ENCODE measurements around the gene PKP4.

Gene PKP4

GRCh38 chr2:158579928-158580327 is 123.2 kb downstream of the PKP4 start:
- TF ChIP-seq CTCF (IDR thresholded peaks at IDR 0.05; ENCODE audit: low read depth, low read length), result no peak
- Histone ChIP-seq H3K9me3 (no peaks in the 10 kb centered on the region), H3K4me1 (no peaks in the 10 kb centered on the region), H3K27me3 (no peaks in the 10 kb centered on the region), H3K4me3 (ENCODE audit: low read depth, low read length) (no peak overlapping the region), H3K36me3 (no peaks in the 10 kb centered on the region)
- no peak for DNase-seq

- Histone ChIP-seq H3K27me3 (no peaks in the 10 kb centered on the region), H3K9me3 (no peaks in the 10 kb centered on the region), H3K36me3 (no peaks in the 10 kb centered on the region), H3K4me3 (ENCODE audit: low read depth, low read length) (no peak overlapping the region), H3K4me1 (no peaks in the 10 kb centered on the region)
- TF ChIP-seq CTCF (IDR thresholded peaks at IDR 0.05; ENCODE audit: low read depth, low read length), result no peak
- peak; percentile 11 for DNase-seq
These were observed 124.0 kb downstream of the PKP4 start for GRCh38 chr2:158580760-158581159.

- no peaks in the 10 kb centered on the region for H3K9me3 ChIP-seq
- no peaks in the 10 kb centered on the region for H3K27me3 ChIP-seq
- no peaks in the 10 kb centered on the region for H3K4me1 ChIP-seq
- no peak overlapping the region for H3K4me3 ChIP-seq (ENCODE audit: low read depth, low read length)
- TF ChIP-seq CTCF (IDR thresholded peaks at IDR 0.05; ENCODE audit: low read depth, low read length), result no peak
- DNase-seq, result no peak
- H3K36me3 ChIP-seq, result no peaks in the 10 kb centered on the region
These were observed 125.9 kb downstream of the PKP4 start for GRCh38 chr2:158582670-158583069.

- H3K27me3 ChIP-seq, result no peaks in the 10 kb centered on the region
- no peak for TF ChIP-seq CTCF (IDR thresholded peaks at IDR 0.05; ENCODE audit: low read depth, low read length)
- H3K36me3 ChIP-seq, result no peaks in the 10 kb centered on the region
- H3K4me1 ChIP-seq, result no peaks in the 10 kb centered on the region
- DNase-seq, result no peak
- no peaks in the 10 kb centered on the region for H3K9me3 ChIP-seq
- no peak overlapping the region for H3K4me3 ChIP-seq (ENCODE audit: low read depth, low read length)
These were observed 127.2 kb downstream of the PKP4 start for GRCh38 chr2:158583923-158584322.

- no peak for TF ChIP-seq CTCF (IDR thresholded peaks at IDR 0.05; ENCODE audit: low read depth, low read length)
- no peak for DNase-seq
- no peaks in the 10 kb centered on the region for H3K9me3 ChIP-seq
These were observed 129.7 kb downstream of the PKP4 start for GRCh38 chr2:158586491-158586890.

GRCh38 chr2:158589303-158589702 is 132.6 kb downstream of the PKP4 start:
- Histone ChIP-seq H3K27me3 (no peaks in the 10 kb centered on the region), H3K9me3 (no peaks in the 10 kb centered on the region), H3K4me1 (no peaks in the 10 kb centered on the region), H3K36me3 (no peaks in the 10 kb centered on the region), H3K4me3 (ENCODE audit: low read depth, low read length) (no peak overlapping the region)
- TF ChIP-seq CTCF (IDR thresholded peaks at IDR 0.05; ENCODE audit: low read depth, low read length), result no peak
- DNase-seq, result no peak

More at GRCh38 chr2:158586491-158586890, 129.7 kb downstream of the PKP4 start:
- H3K27me3 ChIP-seq, result no peaks in the 10 kb centered on the region
- no peak overlapping the region for H3K4me3 ChIP-seq (ENCODE audit: low read depth, low read length)
- H3K4me1 ChIP-seq, result no peaks in the 10 kb centered on the region
- H3K36me3 ChIP-seq, result no peaks in the 10 kb centered on the region

Measured in BE2C (cell line).